ENCODE results near the gene DUSP28. TPM values are rescaled to one million over a fixed set of nuclear protein-coding genes. Genes with fewer than 3 reads are reported as not detected.

Gene DUSP28
- total and polyA plus RNA-seq, 2 donors (not counting 1 experiment from before 2014, with no cell fraction given): 19.0 to 19.1 TPM

DNA sequence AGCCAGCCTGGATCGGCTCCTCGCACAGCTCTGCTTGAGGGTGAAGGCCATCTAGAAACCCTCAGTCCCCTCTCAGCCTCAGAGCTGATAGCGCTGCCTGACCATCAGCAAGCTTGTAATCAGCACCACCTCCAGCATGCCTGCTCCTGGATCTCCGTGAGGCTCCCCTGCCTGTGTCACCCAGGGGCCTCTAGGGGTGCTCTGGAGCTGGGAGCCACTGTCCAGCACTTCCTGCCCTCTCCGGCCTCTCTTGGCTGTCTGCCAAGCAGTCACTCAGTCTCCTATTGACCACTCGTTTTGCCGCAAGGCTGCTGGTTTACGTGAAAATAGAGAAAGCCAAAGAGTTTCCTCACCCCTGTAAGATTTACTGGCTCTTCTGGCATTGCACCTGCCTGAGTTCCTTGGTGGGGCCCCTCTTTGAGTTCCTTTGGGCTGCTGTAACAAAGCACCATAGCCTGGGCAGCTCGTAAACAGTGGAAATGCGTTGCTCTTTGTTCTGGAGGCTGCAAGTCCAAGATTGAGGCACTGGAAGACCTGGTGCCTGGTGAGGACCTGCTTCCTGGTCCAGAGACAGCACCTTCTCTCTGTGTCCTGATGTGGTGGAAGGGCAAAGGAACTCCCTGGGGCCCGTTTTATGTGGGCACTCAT is 44.3 kb downstream of the DUSP28 start:
- H3K27ac ChIP-seq (ENCODE audit: low read length in 2 of 2): no peak overlapping the region
- peaks cover 0 to under 1% of the 10 kb centered on the region in 2 experiments for H3K36me3 ChIP-seq (replicated peaks in 1 of 2; ENCODE audit: control extremely low read depth in 1 of 2, control insufficient read depth in 1 of 2, extremely low read depth in 1 of 2, insufficient read depth in 2 of 2, low read length in 1 of 2)
- Mint-ChIP-seq H3K4me3 (no peak overlapping the region), H3K27ac (no peak overlapping the region), H3K4me1 (no peaks in the 10 kb centered on the region), H3K9me3 (ENCODE audit: insufficient read depth) (no peaks in the 10 kb centered on the region), H3K27me3 (no peaks in the 10 kb centered on the region)
- H4K20me1 ChIP-seq (ENCODE audit: control insufficient read depth, insufficient read depth, low read length, poor library complexity, severe bottlenecking): no peaks in the 10 kb centered on the region
- DNase-seq (no peak), ATAC-seq (ENCODE audit: low read depth) (no peak)
- no peaks in the 10 kb centered on the region for H3K27me3 ChIP-seq (replicated peaks in 1 of 4; ENCODE audit: control extremely low read depth in 1 of 4, control insufficient read depth in 3 of 4, insufficient read depth in 4 of 4, low read length in 3 of 4)
- WGBS (ENCODE audit: insufficient coverage): 89% methylated on average over 9 of the region's 11 CpGs
- POLR2A ChIA-PET: no interaction called here
- no peak for TF ChIP-seq EZH2 (IDR thresholded peaks at IDR 0.05; ENCODE audit: borderline replicate concordance, insufficient read depth, low read depth, low read length, poor library complexity, severe bottlenecking)
- TF ChIP-seq, protein P1, sequence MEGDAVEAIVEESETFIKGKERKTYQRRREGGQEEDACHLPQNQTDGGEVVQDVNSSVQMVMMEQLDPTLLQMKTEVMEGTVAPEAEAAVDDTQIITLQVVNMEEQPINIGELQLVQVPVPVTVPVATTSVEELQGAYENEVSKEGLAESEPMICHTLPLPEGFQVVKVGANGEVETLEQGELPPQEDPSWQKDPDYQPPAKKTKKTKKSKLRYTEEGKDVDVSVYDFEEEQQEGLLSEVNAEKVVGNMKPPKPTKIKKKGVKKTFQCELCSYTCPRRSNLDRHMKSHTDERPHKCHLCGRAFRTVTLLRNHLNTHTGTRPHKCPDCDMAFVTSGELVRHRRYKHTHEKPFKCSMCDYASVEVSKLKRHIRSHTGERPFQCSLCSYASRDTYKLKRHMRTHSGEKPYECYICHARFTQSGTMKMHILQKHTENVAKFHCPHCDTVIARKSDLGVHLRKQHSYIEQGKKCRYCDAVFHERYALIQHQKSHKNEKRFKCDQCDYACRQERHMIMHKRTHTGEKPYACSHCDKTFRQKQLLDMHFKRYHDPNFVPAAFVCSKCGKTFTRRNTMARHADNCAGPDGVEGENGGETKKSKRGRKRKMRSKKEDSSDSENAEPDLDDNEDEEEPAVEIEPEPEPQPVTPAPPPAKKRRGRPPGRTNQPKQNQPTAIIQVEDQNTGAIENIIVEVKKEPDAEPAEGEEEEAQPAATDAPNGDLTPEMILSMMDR (IDR thresholded peaks at IDR 0.05): no peak
- no peaks in the 10 kb centered on the region for H3K9me3 ChIP-seq (ENCODE audit: control extremely low read depth in 1 of 3, control insufficient read depth in 2 of 3, insufficient read depth in 1 of 3, low read length in 2 of 3)
- H3K9ac ChIP-seq (ENCODE audit: low read length): no peak overlapping the region
- CTCF ChIA-PET: no interaction called here
- H3K4me2 ChIP-seq (replicated peaks; ENCODE audit: low read depth, low read length, poor library complexity, severe bottlenecking): no peak overlapping the region
- H2AFZ ChIP-seq (ENCODE audit: insufficient read depth, low read depth, low read length, poor library complexity, severe bottlenecking): no peak overlapping the region
- no peaks in the 10 kb centered on the region for H3K4me1 ChIP-seq (ENCODE audit: control insufficient read depth in 2 of 2, insufficient read depth in 2 of 2, low read length in 2 of 2)
- intact Hi-C loops (cut with micrococcal nuclease): no loop called here
- H3K4me3 ChIP-seq (ENCODE audit: control extremely low read depth in 1 of 5, extremely low read depth in 1 of 5, insufficient read depth in 1 of 5, low read depth in 2 of 5, low read length in 4 of 5): no peak overlapping the region
- no peaks in the 10 kb centered on the region for H3K79me2 ChIP-seq (ENCODE audit: control insufficient read depth, insufficient read depth, low read length)

DNA sequence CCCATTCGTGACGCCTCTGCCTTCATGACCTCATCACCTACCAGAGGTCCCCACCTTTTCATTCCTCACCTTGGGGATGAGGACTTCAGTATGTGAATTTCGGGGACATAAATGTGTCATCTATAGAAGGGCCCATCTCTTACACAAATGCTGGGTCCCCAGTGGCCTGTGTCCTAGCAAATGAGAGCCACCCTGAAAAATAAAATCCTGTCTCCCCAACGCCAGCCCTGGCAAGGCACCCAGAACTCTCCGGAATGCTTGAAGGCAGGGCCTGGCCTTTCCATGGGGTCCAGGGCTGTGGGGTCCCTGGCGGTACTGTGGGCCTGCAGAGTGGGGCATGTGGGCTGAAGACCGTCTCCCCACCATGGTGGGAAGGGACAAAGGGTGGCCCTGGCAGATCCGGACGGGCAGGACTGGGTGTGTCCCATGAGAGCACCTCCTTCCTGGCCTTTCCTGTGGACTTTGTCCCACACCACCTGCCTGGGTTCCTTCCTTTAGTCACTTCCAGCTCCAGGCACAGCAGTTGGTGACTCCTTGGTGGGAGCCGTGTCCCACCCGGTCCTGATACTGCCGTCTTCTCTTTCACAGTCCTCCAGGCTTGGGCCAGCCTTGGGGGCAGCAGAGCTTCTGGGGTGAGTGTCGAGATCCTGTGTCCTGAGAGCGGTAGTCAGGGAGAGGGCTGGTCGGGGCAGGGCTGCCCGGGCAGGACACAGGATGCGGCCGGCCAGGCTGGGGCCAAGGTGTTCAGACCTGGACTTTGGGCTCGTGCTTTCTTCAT is 45.0 kb downstream of the DUSP28 start:
- intact Hi-C loops (cut with micrococcal nuclease): no loop called here
- ChIA-PET POLR2A (no interaction called here), CTCF (no interaction called here)
- Mint-ChIP-seq H3K4me3 (no peak overlapping the region), H3K9me3 (ENCODE audit: insufficient read depth) (no peaks in the 10 kb centered on the region), H3K27ac (no peak overlapping the region), H3K4me1 (no peaks in the 10 kb centered on the region), H3K27me3 (no peaks in the 10 kb centered on the region)
- WGBS (ENCODE audit: insufficient coverage): 97% methylated on average over 16 of the region's 19 CpGs
- no peak overlapping the region for H3K27ac ChIP-seq (ENCODE audit: low read length in 2 of 2)
- no peaks in the 10 kb centered on the region for H4K20me1 ChIP-seq (ENCODE audit: control insufficient read depth, insufficient read depth, low read length, poor library complexity, severe bottlenecking)
- H3K27me3 ChIP-seq (replicated peaks in 1 of 4; ENCODE audit: control extremely low read depth in 1 of 4, control insufficient read depth in 3 of 4, insufficient read depth in 4 of 4, low read length in 3 of 4): no peaks in the 10 kb centered on the region
- no peaks in the 10 kb centered on the region for H3K36me3 ChIP-seq (replicated peaks in 1 of 2; ENCODE audit: control extremely low read depth in 1 of 2, control insufficient read depth in 1 of 2, extremely low read depth in 1 of 2, insufficient read depth in 2 of 2, low read length in 1 of 2)
- ATAC-seq (ENCODE audit: low read depth): no peak
- no peaks in the 10 kb centered on the region for H3K4me1 ChIP-seq (ENCODE audit: control insufficient read depth in 2 of 2, insufficient read depth in 2 of 2, low read length in 2 of 2)
- no peak overlapping the region for H3K4me2 ChIP-seq (replicated peaks; ENCODE audit: low read depth, low read length, poor library complexity, severe bottlenecking)
- no peak overlapping the region for H3K4me3 ChIP-seq (ENCODE audit: control extremely low read depth in 1 of 5, extremely low read depth in 1 of 5, insufficient read depth in 1 of 5, low read depth in 2 of 5, low read length in 4 of 5)
- no peak overlapping the region for H2AFZ ChIP-seq (ENCODE audit: insufficient read depth, low read depth, low read length, poor library complexity, severe bottlenecking)
- TF ChIP-seq, protein P1 (IDR thresholded peaks at IDR 0.05): no peak
- TF ChIP-seq EZH2 (IDR thresholded peaks at IDR 0.05; ENCODE audit: borderline replicate concordance, insufficient read depth, low read depth, low read length, poor library complexity, severe bottlenecking): no peak
- H3K9ac ChIP-seq (ENCODE audit: low read length): no peak overlapping the region
- DNase-seq: no peak
- H3K79me2 ChIP-seq (ENCODE audit: control insufficient read depth, insufficient read depth, low read length): no peaks in the 10 kb centered on the region
- H3K9me3 ChIP-seq (ENCODE audit: control extremely low read depth in 1 of 3, control insufficient read depth in 2 of 3, insufficient read depth in 1 of 3, low read length in 2 of 3): no peaks in the 10 kb centered on the region

Data from B cell (primary cell).